MM.1S (cell line): ENCODE measurements around the gene DNTTIP2.

Experiments used
- DNase-seq: peaks from one replicate; pipeline ENCODE4 v3.0.0-alpha.2; 2015
- H2AFZ ChIP-seq: fragments of 300-600 bp; sonication (generic); 2 replicates; pipeline ENCODE4 v1.6.0; 2016; ENCODE audit warnings: antibody characterized with exemption, low read length
- H3F3A ChIP-seq: fragments of 300-600 bp; sonication (generic); 2 replicates; pipeline ENCODE4 v1.6.1; 2016; ENCODE audit warnings: mild to moderate bottlenecking, antibody characterized with exemption, low read length, moderate library complexity, mixed read lengths; ENCODE audit not compliant: insufficient read depth
- H3K27ac ChIP-seq: fragments of 300-600 bp; sonication (generic); 2 replicates; pipeline ENCODE4 v1.5.1; 2016; ENCODE audit warnings: mild to moderate bottlenecking, low read length
- H3K27me3 ChIP-seq: fragments of 300-600 bp; sonication (generic); replicated peaks from 2 replicates; pipeline ENCODE4 v1.6.0; 2016; ENCODE audit warnings: low read length; ENCODE audit not compliant: insufficient read depth
- H3K36me3 ChIP-seq: fragments of 300-600 bp; sonication (generic); replicated peaks from 2 replicates; pipeline ENCODE4 v1.6.1; 2016; ENCODE audit warnings: mild to moderate bottlenecking, low read length, mixed read lengths; ENCODE audit not compliant: insufficient read depth
- H3K4me1 ChIP-seq: fragments of 300-600 bp; sonication (generic); 2 replicates; pipeline ENCODE4 v1.6.1; 2016; ENCODE audit warnings: low read length, mixed read lengths
- H3K4me2 ChIP-seq: fragments of 300-600 bp; sonication (generic); 2 replicates; pipeline ENCODE4 v1.6.0; 2016; ENCODE audit warnings: low read depth, low read length
- H3K4me3 ChIP-seq: fragments of 300-600 bp; sonication (generic); 2 replicates; pipeline ENCODE4 v1.5.1; 2016; ENCODE audit warnings: low read length, mixed read lengths
- H3K79me2 ChIP-seq: fragments of 300-600 bp; sonication (generic); 2 replicates; pipeline ENCODE4 v1.6.1; 2016; ENCODE audit warnings: mixed run types, low read length, mixed read lengths
- H3K9ac ChIP-seq: fragments of 300-600 bp; sonication (generic); 2 replicates; pipeline ENCODE4 v1.6.1; 2016; ENCODE audit warnings: low read length, mixed read lengths
- H3K9me2 ChIP-seq: fragments of 300-600 bp; sonication (generic); replicated peaks from 2 replicates; pipeline ENCODE4 v1.6.1; 2016; ENCODE audit warnings: mild to moderate bottlenecking, low read length, mixed read lengths; ENCODE audit not compliant: insufficient read depth
- H3K9me3 ChIP-seq: fragments of 300-600 bp; sonication (generic); replicated peaks from 2 replicates; pipeline ENCODE4 v1.6.1; 2016; ENCODE audit warnings: mild to moderate bottlenecking, low read length, mixed read lengths; ENCODE audit not compliant: insufficient read depth
- H4K20me1 ChIP-seq: fragments of 300-600 bp; sonication (generic); 2 replicates; pipeline ENCODE4 v1.6.1; 2016; ENCODE audit warnings: mild to moderate bottlenecking, low read length, moderate library complexity, mixed read lengths; ENCODE audit not compliant: insufficient read depth
- EZH2 ChIP-seq: fragments of 300-600 bp; sonication (generic); optimal IDR thresholded peaks from 2 replicates; pipeline ENCODE3; 2017; ENCODE audit warnings: low read depth, mild to moderate bottlenecking, antibody characterized with exemption, low read length, mixed read lengths
- EZH2phosphoT487 ChIP-seq: fragments of 300-600 bp; sonication (generic); IDR thresholded peaks from 2 replicates; pipeline ENCODE4 v1.6.1; 2018; ENCODE audit warnings: antibody characterized with exemption, low read length
- TF ChIP-seq, protein P1 (sequence below): fragments of 300-600 bp; sonication (generic); IDR thresholded peaks from 2 replicates; pipeline ENCODE4 v1.5.1; 2016; ENCODE audit warnings: antibody characterized with exemption, low read length, mixed read lengths

Gene DNTTIP2

GRCh38 chr1:93848350-93848883 is 30.6 kb downstream of the DNTTIP2 start:
- Histone ChIP-seq H3K4me2 (peak overlapping the region; percentile 44; the same call in 1 of the 2 replicates), H3K4me1 (peaks cover 5% of the 10 kb centered on the region; the same call in 1 of the 2 replicates), H2AFZ (peak overlapping the region; percentile 87), H3K9ac (peak overlapping the region; percentile 63; the same call in 1 of the 2 replicates), H3K4me3 (peak overlapping the region; percentile 75), H3K9me3 (no peaks in the 10 kb centered on the region), H3K36me3 (no peaks in the 10 kb centered on the region), H3F3A (peaks cover 14% of the 10 kb centered on the region; the same call in 1 of the 2 replicates), H3K27ac (peak overlapping the region; percentile 74; the same call in 1 of the 2 replicates), H3K79me2 (no peaks in the 10 kb centered on the region), H4K20me1 (no peaks in the 10 kb centered on the region), H3K27me3 (no peaks in the 10 kb centered on the region), H3K9me2 (no peaks in the 10 kb centered on the region)
- DNase-seq, result no peak
- TF ChIP-seq, protein P1, sequence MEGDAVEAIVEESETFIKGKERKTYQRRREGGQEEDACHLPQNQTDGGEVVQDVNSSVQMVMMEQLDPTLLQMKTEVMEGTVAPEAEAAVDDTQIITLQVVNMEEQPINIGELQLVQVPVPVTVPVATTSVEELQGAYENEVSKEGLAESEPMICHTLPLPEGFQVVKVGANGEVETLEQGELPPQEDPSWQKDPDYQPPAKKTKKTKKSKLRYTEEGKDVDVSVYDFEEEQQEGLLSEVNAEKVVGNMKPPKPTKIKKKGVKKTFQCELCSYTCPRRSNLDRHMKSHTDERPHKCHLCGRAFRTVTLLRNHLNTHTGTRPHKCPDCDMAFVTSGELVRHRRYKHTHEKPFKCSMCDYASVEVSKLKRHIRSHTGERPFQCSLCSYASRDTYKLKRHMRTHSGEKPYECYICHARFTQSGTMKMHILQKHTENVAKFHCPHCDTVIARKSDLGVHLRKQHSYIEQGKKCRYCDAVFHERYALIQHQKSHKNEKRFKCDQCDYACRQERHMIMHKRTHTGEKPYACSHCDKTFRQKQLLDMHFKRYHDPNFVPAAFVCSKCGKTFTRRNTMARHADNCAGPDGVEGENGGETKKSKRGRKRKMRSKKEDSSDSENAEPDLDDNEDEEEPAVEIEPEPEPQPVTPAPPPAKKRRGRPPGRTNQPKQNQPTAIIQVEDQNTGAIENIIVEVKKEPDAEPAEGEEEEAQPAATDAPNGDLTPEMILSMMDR, result no peak
- TF ChIP-seq EZH2 (no peak), EZH2phosphoT487 (no peak)

DNA sequence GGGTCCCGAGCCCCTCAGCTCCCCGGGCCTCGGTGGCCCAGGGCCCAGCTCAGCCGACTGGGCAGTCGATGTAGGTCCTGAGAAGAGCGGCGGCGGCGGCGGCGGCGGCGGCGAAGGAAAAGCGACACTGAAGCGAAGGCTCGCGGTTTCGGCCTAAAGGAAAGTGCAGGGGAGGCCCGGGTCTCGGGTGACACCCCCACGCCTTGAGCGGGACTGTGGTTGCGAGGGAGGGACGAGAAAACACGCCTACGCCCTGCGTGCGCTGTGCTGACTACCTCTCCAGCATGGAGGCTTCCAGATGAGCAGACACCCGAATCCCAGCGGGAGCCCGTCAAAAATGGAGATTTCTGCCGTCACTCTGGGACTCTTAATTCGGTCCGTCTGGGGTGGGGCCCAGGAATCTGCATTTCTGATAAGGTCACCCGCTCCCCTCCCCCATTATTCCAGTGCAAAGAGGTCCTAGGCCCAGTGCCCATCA is 31.2 kb downstream of the DNTTIP2 start:
- peak overlapping the region; percentile 87 for H2AFZ ChIP-seq
- peak overlapping the region; percentile 74; the same call in 1 of the 2 replicates for H3K27ac ChIP-seq

DNA sequence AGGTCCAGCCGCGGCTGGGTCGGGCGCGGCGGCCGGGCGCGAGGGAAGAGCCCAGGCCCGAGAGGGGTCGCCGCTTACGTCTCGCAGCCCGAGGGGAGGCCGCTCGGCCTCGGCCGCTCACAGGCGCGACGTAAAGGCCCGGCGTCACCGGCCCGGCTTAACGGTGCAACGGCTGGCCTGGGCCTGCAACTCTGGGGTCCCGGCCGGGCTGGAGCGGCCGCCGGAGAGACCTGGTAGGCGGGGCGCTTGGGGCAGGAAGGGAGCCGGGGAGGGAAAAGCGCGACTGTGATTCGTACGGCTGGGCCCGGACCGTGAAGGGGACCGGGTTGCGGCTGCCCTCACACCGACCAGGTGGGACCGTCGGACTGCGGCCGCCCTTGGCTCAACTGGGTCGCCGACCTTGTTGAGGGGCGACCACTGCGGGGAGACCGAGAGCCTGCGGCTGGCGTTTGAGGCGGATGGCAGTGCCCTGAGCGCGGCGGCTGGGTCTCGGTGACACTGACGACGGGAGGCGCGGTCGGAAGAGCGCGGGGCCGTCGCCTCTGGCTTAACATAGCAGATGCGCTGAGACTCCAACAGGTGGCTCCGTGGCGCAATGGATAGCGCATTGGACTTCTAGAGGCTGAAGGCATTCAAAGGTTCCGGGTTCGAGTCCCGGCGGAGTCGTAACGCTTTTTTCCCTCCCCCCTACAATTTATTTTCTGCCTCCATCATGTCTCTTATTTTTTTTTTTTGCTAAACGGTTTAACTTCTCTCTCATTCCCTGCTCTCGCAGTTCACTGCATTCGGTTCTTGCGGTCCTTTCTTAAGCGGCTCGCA is 31.8 kb downstream of the DNTTIP2 start:
- TF ChIP-seq, protein P1, result no peak; the same call in 1 of the 2 replicates
- TF ChIP-seq EZH2 (no peak), EZH2phosphoT487 (no peak)
- Histone ChIP-seq H3K9ac (peak overlapping the region; percentile 63), H3K4me2 (peak overlapping the region; percentile 44; the same call in 1 of the 2 replicates), H3K4me3 (peak overlapping the region; percentile 75), H3K27ac (peak overlapping the region; percentile 74), H3K4me1 (peaks cover 5% of the 10 kb centered on the region; the same call in 1 of the 2 replicates), H3K79me2 (no peaks in the 10 kb centered on the region), H3K9me3 (no peaks in the 10 kb centered on the region), H3K36me3 (no peaks in the 10 kb centered on the region), H3K9me2 (no peaks in the 10 kb centered on the region), H4K20me1 (no peaks in the 10 kb centered on the region), H3F3A (peaks cover 14% of the 10 kb centered on the region; the same call in 1 of the 2 replicates), H3K27me3 (no peaks in the 10 kb centered on the region), H2AFZ (peak overlapping the region; percentile 87)
- DNase-seq, result peak; percentile 82

More for the DNA sequence above, 31.2 kb downstream of the DNTTIP2 start:
- Histone ChIP-seq H3K9ac (peak overlapping the region; percentile 63), H3K27me3 (no peaks in the 10 kb centered on the region), H3K36me3 (no peaks in the 10 kb centered on the region), H3K4me1 (peaks cover 5% of the 10 kb centered on the region; the same call in 1 of the 2 replicates), H3K79me2 (no peaks in the 10 kb centered on the region), H3K4me2 (peak overlapping the region; percentile 44; the same call in 1 of the 2 replicates), H3K9me2 (no peaks in the 10 kb centered on the region), H3K9me3 (no peaks in the 10 kb centered on the region), H3K4me3 (peak overlapping the region; percentile 75), H3F3A (peaks cover 14% of the 10 kb centered on the region; the same call in 1 of the 2 replicates), H4K20me1 (no peaks in the 10 kb centered on the region)
- TF ChIP-seq EZH2 (no peak), EZH2phosphoT487 (no peak)
- TF ChIP-seq, protein P1, result no peak
- peak; percentile 48 for DNase-seq
